Neural crest cell (in vitro differentiated cells): Measurements from ENCODE around the gene BACH2. TPM values are rescaled to one million over a fixed set of nuclear protein-coding genes. Genes with fewer than 3 reads are reported as not detected.

Source experiments
- DNase-seq: peaks from one replicate; pipeline ENCODE4 v3.0.0; 2021; ENCODE audit warnings: low read depth, mixed read lengths, low spot score
- H3K27ac Mint-ChIP-seq: one replicate; pipeline ENCODE4 v1.8.0; 2021; ENCODE audit warnings: mild to moderate bottlenecking, mixed read lengths; ENCODE audit not compliant: unreplicated experiment
- H3K27me3 Mint-ChIP-seq: 2 replicates; pipeline ENCODE4 v1.8.0; 2021; ENCODE audit warnings: low read depth, mild to moderate bottlenecking, mixed read lengths
- H3K36me3 Mint-ChIP-seq: 2 replicates; pipeline ENCODE4 v1.8.0; 2021; ENCODE audit warnings: low read depth, mild to moderate bottlenecking, mixed read lengths
- H3K4me1 Mint-ChIP-seq: 2 replicates; pipeline ENCODE4 v1.8.0; 2021; ENCODE audit warnings: mixed read lengths
- H3K4me3 Mint-ChIP-seq: one replicate; pipeline ENCODE4 v1.8.0; 2021; ENCODE audit warnings: mild to moderate bottlenecking, mixed read lengths
- H3K9me3 Mint-ChIP-seq: 2 replicates; pipeline ENCODE4 v1.8.0; 2021; ENCODE audit warnings: mixed read lengths
- CTCF ChIP-seq: fragments of 200-600 bp; sonication (generic); conservative IDR thresholded peaks from 2 replicates; pipeline ENCODE4 v1.5.0; 2021; ENCODE audit warnings: antibody characterized with exemption, mild to moderate bottlenecking
- total RNA-seq: library from RNA; stranded (reverse); gene quantifications from 2 replicates; pipeline ENCODE4 v1.2.1, GENCODE V29; 2021

BACH2 gene
- total RNA-seq, 1 donor from 2014 or later = 13.1 TPM

- H3K9me3 Mint-ChIP-seq = no peaks in the 10 kb centered on the region
- H3K4me3 Mint-ChIP-seq = no peak overlapping the region
- H3K27ac Mint-ChIP-seq = no peak overlapping the region
- no peaks in the 10 kb centered on the region for H3K27me3 Mint-ChIP-seq
- H3K36me3 Mint-ChIP-seq = peaks cover 3% of the 10 kb centered on the region
- peaks cover 20% of the 10 kb centered on the region for H3K4me1 Mint-ChIP-seq
- TF ChIP-seq CTCF = no peak
- DNase-seq = no peak
These were observed 212.8 kb downstream of the BACH2 start for GRCh38 chr6:90083891-90084290.

- no peak overlapping the region for H3K27ac Mint-ChIP-seq
- no peak overlapping the region for H3K4me3 Mint-ChIP-seq
- H3K9me3 Mint-ChIP-seq = no peaks in the 10 kb centered on the region
- no peak for DNase-seq
- H3K27me3 Mint-ChIP-seq = no peaks in the 10 kb centered on the region
- no peak for TF ChIP-seq CTCF
- H3K36me3 Mint-ChIP-seq = peaks cover 3% of the 10 kb centered on the region
- peaks cover 26% of the 10 kb centered on the region for H3K4me1 Mint-ChIP-seq
These were observed 213.8 kb downstream of the BACH2 start for GRCh38 chr6:90082847-90083246.

GRCh38 chr6:90080876-90081481, 215.7 kb downstream of the BACH2 start:
- Mint-ChIP-seq H3K27ac (no peak overlapping the region), H3K4me1 (peaks cover 38% of the 10 kb centered on the region), H3K27me3 (no peaks in the 10 kb centered on the region), H3K36me3 (peaks cover 3% of the 10 kb centered on the region), H3K4me3 (no peak overlapping the region), H3K9me3 (no peaks in the 10 kb centered on the region)
- TF ChIP-seq CTCF = no peak
- DNase-seq = no peak

- no peak for DNase-seq
- peaks cover 46% of the 10 kb centered on the region for H3K4me1 Mint-ChIP-seq
- TF ChIP-seq CTCF = no peak
- H3K36me3 Mint-ChIP-seq = no peaks in the 10 kb centered on the region
- H3K9me3 Mint-ChIP-seq = no peaks in the 10 kb centered on the region
- no peak overlapping the region for H3K4me3 Mint-ChIP-seq
- H3K27ac Mint-ChIP-seq = no peak overlapping the region
- no peaks in the 10 kb centered on the region for H3K27me3 Mint-ChIP-seq
These were observed 216.8 kb downstream of the BACH2 start for GRCh38 chr6:90079560-90080490.

DNA sequence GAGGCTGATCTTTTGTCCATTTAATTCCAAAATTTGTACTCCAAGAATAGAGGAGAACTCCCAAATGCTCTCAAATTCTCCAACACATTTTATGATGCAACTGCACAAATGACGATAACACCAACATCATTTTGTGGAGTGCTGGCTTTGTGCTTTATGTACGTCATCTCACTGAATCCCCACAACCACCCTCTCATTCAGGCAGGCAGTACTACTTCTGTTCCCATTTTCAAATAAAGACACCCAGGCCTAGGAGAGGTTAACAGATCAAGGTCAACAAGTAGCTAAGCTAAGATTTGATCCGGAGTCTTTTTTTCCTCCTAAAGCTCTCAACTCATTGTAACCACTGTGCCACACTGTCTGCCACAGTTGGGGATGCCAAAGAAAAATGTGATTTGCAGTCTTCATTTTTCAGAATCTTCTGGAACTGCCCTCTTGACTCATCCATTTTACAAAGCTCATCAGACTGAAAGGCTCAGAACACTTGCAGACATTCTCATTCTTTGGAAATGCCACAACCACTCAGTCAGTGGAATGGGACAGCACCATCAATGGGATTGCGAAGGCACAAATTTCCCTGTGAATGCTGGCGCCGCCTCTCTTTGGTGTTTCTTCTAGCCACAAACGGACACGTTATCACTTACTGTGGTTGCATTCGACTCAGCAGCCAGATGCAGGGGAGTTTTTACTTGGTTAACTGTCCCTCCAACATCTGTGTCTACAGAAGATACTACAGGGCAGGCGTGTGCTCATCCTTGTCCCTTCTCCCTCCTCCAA, 217.9 kb downstream of the BACH2 start:
- TF ChIP-seq CTCF = no peak
- DNase-seq = no peak
- Mint-ChIP-seq H3K36me3 (no peaks in the 10 kb centered on the region), H3K27ac (no peak overlapping the region), H3K4me3 (no peak overlapping the region), H3K27me3 (no peaks in the 10 kb centered on the region), H3K4me1 (peaks cover 57% of the 10 kb centered on the region), H3K9me3 (no peaks in the 10 kb centered on the region)
